Smooth muscle cell of the umbilical artery (primary cell): ENCODE results near the gene SHB. TPM values are rescaled to one million over a fixed set of nuclear protein-coding genes. Genes with fewer than 3 reads are reported as not detected.

ENCODE experiments used
- total RNA-seq: library from RNA; depleted of rRNA; stranded (reverse); fragments of >200 nt; gene quantifications from 2 replicates; pipeline ENCODE4 v1.2.3, GENCODE V29; 2014

The SHB gene
- total RNA-seq, result 25.5 and 35.4 TPM in 2 replicates

GRCh38 chr9:38068701-38069628 lies at the start of gene SHB:
Gene SHB, minus strand, starts transcription at chr9:38069227. Its CDS starts 582 bp downstream, at chr9:38068645.

DNA sequence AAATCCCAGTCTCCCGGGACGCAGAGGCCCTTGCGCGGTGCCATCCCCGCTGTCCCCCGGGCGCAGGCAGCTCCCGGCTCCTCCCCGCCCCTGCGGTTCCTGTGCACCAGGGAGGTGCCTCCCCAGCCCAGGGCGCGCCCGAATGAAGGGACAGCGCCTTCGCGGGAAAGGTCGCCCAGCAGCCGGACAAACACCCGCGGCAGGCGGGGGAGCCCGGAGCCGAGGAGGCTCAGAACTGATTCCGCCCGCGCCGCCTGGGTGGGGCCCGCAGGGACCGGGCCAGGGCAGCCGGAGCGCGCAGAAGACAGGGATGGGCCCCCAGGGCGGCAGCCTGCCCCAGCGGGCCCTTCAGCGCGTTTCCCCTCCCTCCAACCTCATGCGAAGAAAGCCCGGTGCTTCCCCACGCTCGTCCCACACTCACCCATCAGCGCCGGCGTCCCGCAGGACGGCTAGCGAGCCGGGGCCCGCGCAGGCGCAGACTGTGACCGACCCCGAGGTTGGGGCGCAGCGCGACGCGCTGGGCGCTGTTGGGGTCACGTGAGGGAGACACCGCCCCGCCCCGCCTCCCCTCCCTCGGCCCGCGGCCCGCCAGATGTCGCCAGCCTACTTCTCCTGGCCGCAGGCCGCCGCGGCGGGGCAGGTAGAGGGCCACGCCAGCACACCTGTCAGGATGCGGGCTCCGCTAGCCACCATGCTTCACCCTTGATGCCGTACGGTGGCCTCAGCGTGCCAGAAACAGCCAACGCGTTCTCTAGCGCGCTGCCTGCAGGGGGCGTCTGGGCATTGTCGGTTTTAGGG lies 165.2 kb downstream of the SHB start, which contains the start of gene SLC25A51:
TSS of gene SLC25A51 (minus strand) at position 481 of the 798 bp plus-strand sequence. CDS start 15,577 bp downstream, outside the sequence.

Other genes starting within 250 kb of the SHB start
- gene SLC25A51, start 165.1 kb downstream of the SHB start, total RNA-seq, result 88.5 and 93.8 TPM in 2 replicates